ENCODE measurements around the gene EFNA5.

Gene EFNA5

GRCh38 chr5:107646418-107646817, 24.3 kb downstream of the EFNA5 start:
- DNase-seq (ENCODE audit: low read depth in 2 of 3, low spot score in 1 of 3), result no peak

- DNase-seq (ENCODE audit: low read depth in 2 of 3, low spot score in 1 of 3), result no peak
Measured at GRCh38 chr5:107640568-107640967, 30.2 kb downstream of the EFNA5 start.

- DNase-seq (ENCODE audit: low read depth in 2 of 3, low spot score in 1 of 3), result no peak
Measured at GRCh38 chr5:107639990-107640389, 30.7 kb downstream of the EFNA5 start.

- DNase-seq (ENCODE audit: low read depth in 2 of 3, low spot score in 1 of 3), result no peak
Measured at GRCh38 chr5:107636555-107636954, 34.2 kb downstream of the EFNA5 start.

GRCh38 chr5:107636068-107636467, 34.7 kb downstream of the EFNA5 start:
- no peak for DNase-seq (ENCODE audit: low read depth in 2 of 3, low spot score in 1 of 3)

GRCh38 chr5:107634981-107635848, 35.5 kb downstream of the EFNA5 start:
- no peak for DNase-seq (ENCODE audit: low read depth in 2 of 3, low spot score in 1 of 3)

GRCh38 chr5:107633171-107633901, 37.4 kb downstream of the EFNA5 start:
- no peak for DNase-seq (ENCODE audit: low read depth in 2 of 3, low spot score in 1 of 3)

GRCh38 chr5:107631805-107632362, 38.9 kb downstream of the EFNA5 start:
- DNase-seq (ENCODE audit: low read depth in 2 of 3, low spot score in 1 of 3), result no peak

- DNase-seq (ENCODE audit: low read depth in 2 of 3, low spot score in 1 of 3), result no peak
Measured at GRCh38 chr5:107630184-107630583, 40.6 kb downstream of the EFNA5 start.

- DNase-seq (ENCODE audit: low read depth in 2 of 3, low spot score in 1 of 3), result no peak
Measured at GRCh38 chr5:107624235-107624634, 46.5 kb downstream of the EFNA5 start.

GRCh38 chr5:107621089-107621488, 49.6 kb downstream of the EFNA5 start:
- DNase-seq (ENCODE audit: low read depth in 2 of 3, low spot score in 1 of 3), result no peak

- DNase-seq (ENCODE audit: low read depth in 2 of 3, low spot score in 1 of 3), result no peak
Measured at GRCh38 chr5:107619781-107620180, 51.0 kb downstream of the EFNA5 start.

GRCh38 chr5:107618242-107618641, 52.5 kb downstream of the EFNA5 start:
- DNase-seq (ENCODE audit: low read depth in 2 of 3, low spot score in 1 of 3), result no peak

GRCh38 chr5:107617052-107617451, 53.7 kb downstream of the EFNA5 start:
- no peak for DNase-seq (ENCODE audit: low read depth in 2 of 3, low spot score in 1 of 3)

- no peak for DNase-seq (ENCODE audit: low read depth in 2 of 3, low spot score in 1 of 3)
Measured at GRCh38 chr5:107616213-107616612, 54.5 kb downstream of the EFNA5 start.

- no peak for DNase-seq (ENCODE audit: low read depth in 2 of 3, low spot score in 1 of 3)
Measured at GRCh38 chr5:107615299-107615817, 55.4 kb downstream of the EFNA5 start.

GRCh38 chr5:107612541-107612940, 58.2 kb downstream of the EFNA5 start:
- no peak for DNase-seq (ENCODE audit: low read depth in 2 of 3, low spot score in 1 of 3)

GRCh38 chr5:107610798-107611197, 59.9 kb downstream of the EFNA5 start:
- no peak for DNase-seq (ENCODE audit: low read depth in 2 of 3, low spot score in 1 of 3)

- no peak for DNase-seq (ENCODE audit: low read depth in 2 of 3, low spot score in 1 of 3)
Measured at GRCh38 chr5:107607671-107608345, 62.9 kb downstream of the EFNA5 start.

GRCh38 chr5:107607196-107607595, 63.5 kb downstream of the EFNA5 start:
- no peak for DNase-seq (ENCODE audit: low read depth in 2 of 3, low spot score in 1 of 3)

- no peak for DNase-seq (ENCODE audit: low read depth in 2 of 3, low spot score in 1 of 3)
Measured at GRCh38 chr5:107605596-107606125, 65.1 kb downstream of the EFNA5 start.
